GM19397 (cell line): ENCODE results near the gene ITLN2.
"Not testable (repeated sequence)": the region's sequence is repeated elsewhere in the genome, so short reads cannot be mapped to it uniquely, and the experiment has no call there.

Experiments used
- ATAC-seq: cut with Tn5 transposase; IDR thresholded peaks from one replicate; pipeline ENCODE4 v1.9.1; 2021; ENCODE audit warnings: mild to moderate bottlenecking, moderate library complexity; ENCODE audit not compliant: unreplicated experiment

Gene ITLN2

DNA sequence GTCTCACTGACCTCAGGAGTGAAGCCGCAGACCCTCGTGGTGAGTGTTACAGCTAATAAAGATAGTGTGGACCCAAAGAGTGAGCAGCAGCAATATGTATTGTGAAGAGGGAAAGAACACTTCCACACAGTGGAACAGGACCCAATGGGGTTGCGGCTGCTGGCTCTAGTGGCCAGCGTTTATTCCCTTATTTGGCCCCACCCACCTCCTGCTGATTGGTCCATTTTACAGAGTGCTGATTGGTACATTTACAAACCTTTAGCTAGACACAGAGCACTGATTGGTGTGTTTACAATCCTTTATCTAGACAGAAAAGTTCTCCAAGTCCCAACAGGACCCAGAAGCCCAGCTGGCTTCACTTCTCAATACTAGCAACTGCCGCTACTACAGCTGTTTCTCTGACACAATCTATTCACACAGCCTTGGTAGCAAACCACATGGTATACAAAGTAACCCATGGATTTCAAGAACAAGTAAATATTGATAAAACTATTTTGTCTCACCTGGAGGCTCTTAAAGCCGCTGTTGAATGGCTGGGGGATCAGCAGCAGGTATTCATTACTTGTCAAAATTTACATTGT lies 44.3 kb downstream of the ITLN2 start:
- no peak for ATAC-seq

DNA sequence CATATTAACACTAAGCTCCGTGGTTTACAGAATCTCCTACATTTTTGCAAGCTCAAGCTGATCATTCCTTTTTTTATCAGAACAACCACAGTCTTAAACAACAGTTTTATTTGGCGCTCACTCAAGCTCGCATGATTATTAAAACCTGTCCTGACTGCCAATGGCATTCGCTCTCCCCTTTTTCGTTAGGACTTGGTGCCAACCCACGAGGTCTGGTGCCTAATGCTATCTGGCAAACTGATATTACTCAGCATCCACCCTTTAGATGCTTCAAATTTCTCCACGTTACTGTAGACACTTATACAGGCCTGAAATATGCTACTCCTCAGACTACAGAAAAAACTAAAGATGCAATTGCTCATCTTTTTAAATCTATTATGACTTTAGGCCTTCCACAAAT lies 46.6 kb downstream of the ITLN2 start:
- no peak for ATAC-seq

DNA sequence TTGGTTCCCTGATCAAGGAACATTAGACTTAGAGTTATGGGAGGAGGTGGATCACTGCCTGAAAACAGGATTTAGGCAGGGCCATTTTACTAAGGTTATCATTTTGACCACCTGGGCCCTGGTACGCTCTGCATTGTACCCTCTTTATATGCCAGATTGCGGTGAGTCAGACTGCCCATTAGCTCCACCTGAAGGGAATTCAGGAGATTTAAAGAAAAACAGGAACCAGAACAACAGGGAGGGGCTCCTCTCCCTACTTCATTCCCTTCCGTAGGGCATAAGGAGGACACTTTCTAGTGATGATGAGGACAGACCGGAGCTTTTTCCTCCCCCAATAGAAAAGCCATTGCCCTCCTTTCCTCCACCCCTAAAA lies 49.0 kb downstream of the ITLN2 start:
- no peak for ATAC-seq

DNA sequence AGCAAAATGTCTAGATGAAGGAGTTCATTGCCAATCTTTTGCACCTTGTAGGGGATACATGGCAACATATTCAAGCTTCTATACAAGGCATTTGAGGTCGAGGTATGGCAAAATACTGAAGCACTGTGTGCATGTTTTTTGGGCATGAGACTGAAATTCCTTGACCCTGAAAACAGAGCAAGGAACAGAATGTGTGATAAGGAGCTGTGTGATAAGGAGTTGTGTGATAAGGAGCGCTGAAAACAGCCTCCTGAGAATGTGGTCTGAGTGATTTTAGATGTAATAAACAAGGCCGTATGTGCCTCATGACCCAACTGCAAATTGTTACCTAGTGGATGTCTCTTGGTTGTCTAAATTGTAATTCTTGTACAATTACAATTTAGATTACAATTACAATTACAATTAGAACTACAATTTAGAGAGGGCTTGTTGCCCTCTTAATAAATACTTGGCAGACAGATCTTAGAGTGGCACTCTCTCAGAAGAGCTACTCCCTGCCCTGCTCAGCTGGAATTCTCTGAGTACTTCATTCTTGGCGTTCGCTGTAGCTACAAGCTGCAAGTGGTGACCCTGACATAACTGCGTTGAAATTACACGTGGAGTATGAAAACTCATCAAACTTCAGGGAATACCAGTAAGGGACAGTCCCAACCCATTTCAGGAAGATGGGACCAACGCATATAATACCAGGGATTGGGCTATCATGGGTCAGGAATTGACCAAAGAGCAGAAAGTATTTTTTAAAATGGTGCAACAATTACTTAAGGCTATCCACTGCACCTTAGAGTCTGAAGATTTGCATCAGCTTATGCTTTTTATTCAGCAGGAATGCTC lies 49.6 kb downstream of the ITLN2 start:
- ATAC-seq, result no peak

DNA sequence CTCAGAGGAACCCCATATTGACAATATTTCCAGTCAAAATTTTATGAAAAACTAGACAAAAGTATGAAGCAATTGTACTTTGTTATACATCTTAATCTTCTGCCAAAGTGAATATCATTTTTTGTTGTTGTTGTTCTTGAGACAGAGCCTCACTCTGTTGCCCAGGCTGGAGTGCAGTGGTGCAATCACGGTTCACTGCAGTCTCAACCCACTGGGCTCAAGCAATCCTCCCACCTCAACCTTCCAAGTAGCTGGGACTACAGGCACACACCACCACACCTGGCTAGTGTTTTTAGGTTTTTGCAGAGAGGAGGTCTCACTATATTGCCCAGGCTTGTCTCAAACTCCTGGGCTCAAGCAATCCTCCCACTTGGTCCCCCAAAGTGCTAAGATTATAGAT lies 52.4 kb downstream of the ITLN2 start:
- not testable (repeated sequence) for ATAC-seq

DNA sequence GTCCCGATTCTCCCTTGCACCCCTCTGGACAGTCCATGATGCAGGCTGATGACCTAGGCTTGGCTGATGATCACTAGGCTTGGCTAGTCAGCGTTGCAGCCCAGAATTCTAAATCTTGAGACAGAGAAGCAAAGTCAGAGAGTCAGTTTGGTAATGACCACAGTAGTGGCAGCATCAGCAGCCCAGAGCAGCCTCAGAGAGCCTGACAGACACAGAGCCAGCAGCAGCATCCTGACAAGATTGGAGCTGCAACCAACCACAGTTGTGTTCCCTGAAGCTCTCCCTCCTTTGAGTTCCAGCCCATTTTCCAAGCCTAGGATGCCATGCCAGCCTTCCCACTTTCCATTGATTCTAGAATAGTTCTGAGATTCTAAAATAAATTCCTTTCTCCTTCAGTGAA lies 52.8 kb downstream of the ITLN2 start:
- no peak for ATAC-seq

DNA sequence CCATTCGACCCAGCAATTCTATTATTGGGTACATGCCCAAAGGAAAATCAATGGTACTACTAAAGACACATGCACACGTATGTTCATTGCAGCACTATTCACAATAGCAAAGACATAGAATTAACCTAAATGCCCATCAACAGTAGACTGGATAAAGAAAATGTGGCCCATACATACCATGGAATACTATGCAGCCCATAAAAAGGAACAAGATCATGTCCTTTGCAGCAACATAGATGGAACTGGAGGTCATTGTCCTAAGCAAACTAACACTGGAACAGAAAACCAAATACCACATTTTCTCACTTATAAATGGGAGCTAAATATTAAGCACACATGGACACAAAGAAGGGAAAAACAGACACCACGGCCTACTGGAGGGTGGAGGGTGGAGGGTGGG lies 53.9 kb downstream of the ITLN2 start:
- not testable (repeated sequence) for ATAC-seq
